Brain pericyte (primary cell): ENCODE measurements around the gene MMP10.
"Not testable (repeated sequence)": the region's sequence is repeated elsewhere in the genome, so short reads cannot be mapped to it uniquely, and the experiment has no call there.

Source experiments
- DNase-seq: peaks from one replicate; pipeline ENCODE4 v3.0.0-alpha.2; 2012; ENCODE audit warnings: low read depth, low spot score

MMP10 gene

DNA sequence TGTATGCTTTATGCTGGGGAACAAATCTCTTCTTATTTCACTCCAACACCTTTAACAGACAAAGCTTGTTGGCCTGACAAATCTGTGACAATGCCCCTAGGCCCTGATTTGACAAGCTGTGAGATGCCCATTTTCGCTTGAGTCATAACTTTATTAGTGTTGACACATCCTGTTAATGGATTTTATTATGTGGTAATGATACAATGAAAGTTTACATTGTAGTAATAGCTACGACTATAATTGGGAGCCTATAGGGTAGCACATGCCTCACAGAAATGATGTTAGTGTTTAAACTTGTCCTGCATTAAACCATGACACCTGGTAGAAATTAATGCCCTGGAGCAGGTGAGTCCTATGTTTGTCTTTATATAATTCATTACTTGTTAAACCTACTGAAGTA, 3.3 kb upstream of the MMP10 start:
- DNase-seq, result no peak

DNA sequence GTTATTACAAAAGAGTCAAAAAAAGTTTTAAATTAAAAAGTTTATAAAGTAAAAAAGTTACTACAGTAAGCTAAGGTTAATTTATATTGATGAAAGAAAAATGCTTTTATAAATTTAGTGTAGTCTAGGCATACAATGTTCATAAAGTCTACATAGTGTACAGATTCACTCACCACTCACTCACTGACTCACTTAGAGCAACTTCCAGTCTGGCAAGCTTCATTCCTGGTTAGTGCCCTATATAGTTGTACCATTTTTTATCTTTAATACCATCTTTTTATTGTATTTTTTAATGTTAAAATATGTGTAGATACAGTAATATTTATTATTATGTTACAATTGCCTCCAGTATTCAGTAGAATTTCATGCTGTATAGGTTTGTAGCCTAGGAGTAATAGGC, 2.6 kb upstream of the MMP10 start:
- DNase-seq, result no peak

DNA sequence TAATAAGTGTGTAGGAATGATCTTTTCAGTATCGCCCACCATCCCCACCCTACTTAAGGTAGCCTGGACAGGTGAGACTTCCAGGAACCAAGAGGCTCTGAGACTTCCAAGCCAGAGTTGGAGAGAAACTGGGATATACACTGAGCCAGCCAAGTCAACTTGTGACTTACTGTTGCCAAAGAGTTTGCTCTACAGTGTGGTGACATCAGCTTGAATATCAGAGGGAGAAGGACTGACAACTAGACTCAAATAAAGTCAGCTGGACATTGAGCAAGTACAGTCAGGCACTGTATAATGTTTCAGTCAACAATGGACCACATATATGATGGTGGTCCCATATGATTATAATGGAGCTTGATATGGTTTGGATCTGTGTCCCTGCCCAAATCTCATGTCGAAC, 1.2 kb upstream of the MMP10 start:
- DNase-seq, result no peak

DNA sequence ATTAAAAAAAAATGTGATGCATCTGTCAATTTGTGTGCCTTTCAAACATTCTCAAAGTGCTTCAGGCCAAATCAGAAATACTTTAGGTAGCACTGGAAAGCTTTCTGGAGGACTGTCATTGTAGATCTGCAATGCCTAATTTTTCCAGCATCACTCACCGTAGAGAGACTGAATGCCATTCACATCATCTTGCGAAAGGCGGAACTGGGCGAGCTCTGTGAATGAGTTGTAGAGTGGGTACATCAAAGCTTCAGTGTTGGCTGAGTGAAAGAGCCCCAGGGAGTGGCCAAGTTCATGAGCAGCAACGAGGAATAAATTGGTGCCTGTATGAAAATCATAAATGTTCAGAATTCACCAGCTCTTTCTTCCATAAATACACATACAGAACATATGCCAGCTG, 4.0 kb downstream of the MMP10 start:
- DNase-seq, result no peak

DNA sequence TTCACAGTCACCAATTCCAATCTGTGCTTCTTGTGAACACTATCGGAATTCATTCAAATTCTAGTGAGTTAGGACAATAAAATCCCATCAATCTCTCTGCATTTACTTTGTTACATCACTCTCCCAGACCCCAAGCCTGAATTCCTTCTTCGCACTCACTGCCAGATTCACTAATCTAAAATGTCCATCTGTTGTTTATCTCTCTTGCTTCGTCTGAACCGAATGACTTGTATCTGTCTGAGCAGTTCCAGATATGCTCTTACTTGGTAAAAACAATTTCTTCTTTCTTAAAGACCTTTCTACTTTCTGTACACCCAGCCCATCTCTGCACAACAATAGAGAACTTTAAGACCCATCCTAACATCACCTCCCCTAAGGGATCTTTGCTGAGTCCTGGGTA, 7.0 kb downstream of the MMP10 start:
- DNase-seq, result no peak

DNA sequence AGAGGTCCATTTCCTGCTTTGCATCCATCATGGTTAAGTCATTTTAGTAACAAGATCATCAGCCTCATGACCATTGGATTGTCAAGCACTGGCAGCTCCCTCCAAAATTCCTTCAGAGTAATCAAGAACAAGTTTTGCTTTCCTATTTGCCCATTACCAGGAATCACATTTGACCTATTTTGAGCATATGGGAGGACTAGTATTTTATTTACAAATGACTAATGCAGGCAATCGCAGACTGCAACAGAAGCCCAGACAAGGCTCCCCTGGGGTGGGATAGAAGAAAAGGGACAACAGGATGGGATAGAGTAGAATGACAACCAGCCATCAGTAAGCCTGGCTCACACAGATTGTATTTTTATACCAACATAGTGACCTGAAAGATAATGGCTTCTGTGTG, 9.1 kb downstream of the MMP10 start:
- DNase-seq, result no peak

DNA sequence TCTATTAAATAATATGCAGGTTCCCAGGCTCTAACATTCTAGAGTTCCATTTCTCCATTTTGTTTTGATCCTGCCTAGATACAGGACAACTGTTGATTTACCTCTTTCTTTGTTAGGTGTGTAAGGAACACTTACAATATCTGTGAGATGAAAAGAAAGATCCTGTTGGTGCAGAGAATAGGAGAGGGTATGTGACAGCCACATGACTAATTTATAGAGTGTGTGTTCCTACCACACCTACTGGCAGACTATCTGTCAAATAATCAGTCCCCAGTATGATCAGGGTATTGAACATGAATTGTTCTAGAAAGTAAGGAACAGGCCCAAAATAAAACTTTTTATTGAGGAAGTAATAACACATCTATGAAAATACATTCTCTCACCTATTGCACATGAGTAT, 10.2 kb downstream of the MMP10 start:
- no peak for DNase-seq

DNA sequence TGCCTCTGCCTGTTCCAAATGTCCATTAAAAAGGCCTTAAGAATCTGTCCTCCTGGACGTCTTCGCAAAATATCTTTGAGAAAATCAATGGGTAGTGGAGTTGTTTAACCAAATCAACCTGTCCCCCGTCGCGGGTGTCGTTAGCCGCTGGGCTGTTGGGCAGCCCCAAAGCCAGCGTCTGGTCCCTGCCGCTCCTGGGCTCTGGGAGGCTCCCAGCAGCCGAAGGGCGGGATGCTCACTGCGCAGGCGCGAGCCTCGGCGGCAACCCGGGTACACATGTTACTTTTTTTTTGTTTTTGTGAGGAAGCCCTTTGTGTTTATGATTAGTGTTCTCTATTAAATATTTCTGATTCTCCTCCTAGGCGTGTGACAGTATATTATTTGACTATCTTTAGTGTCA, 12.6 kb downstream of the MMP10 start:
- DNase-seq, result no peak

DNA sequence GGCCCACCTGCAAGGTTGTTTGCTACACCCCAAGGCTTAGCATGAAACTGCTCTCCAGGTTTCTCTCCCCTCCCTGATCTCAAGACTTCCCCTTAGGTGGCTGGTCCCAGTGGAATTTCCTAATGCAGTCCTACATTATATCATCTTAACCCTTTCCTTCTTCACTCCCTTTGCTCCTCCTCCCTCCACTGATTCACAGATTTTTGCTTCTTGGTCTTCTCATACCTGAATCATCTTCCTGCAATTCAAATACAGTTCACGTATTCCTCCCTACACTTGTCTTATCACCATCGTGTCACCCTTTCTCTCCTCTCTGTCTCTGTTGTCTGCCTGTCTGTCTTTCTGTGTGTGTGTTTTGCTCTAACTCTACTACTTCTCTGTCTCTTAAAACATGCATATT, 17.0 kb downstream of the MMP10 start:
- no peak for DNase-seq

DNA sequence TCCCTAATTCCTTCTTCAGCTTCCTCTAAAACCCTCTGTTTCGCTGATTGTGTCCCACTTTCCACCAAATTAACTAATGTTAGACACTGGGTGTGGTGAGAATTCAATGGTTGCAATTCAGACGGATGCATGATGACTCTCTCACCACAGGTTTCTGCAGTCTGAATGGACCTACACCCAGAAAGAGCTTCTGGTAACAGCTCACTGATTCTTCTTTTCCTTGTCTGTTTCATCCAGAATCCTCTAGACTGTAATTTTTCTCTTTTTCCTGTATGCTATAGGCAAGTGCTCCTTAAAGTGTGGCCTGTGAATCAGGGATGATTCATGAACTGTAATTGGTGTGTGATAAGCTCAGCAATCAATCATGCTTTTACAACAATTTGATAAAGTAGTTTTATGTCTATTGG, 18.1 kb downstream of the MMP10 start:
- DNase-seq, result no peak

DNA sequence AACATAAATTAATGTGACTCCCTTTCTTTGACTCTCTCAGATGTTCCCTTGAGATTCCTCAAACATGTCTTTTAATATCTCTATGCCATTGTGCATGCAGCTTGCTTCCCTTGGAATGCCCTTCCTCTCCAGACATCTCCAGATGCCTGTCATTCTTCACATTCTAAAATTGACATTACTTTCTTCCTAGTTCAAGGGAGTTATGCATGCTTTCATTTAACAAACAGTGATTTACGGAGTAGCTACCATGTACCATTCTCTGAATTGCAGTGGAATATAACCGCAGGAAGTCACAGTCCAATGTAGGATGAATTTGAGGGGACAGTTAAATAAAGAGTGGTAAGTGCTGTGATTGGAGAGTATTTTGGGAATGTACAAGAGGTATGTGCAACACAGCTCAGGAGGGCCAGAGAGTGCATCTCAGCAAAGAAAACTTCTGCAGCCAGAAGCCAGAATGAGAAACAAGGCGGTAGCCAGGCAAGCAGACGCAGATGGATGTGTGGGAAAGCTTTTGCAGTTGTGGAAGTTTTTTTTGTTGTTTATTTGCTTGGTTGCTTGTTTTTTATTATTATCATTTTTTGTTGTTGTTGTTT, 18.7 kb downstream of the MMP10 start:
- no peak for DNase-seq

DNA sequence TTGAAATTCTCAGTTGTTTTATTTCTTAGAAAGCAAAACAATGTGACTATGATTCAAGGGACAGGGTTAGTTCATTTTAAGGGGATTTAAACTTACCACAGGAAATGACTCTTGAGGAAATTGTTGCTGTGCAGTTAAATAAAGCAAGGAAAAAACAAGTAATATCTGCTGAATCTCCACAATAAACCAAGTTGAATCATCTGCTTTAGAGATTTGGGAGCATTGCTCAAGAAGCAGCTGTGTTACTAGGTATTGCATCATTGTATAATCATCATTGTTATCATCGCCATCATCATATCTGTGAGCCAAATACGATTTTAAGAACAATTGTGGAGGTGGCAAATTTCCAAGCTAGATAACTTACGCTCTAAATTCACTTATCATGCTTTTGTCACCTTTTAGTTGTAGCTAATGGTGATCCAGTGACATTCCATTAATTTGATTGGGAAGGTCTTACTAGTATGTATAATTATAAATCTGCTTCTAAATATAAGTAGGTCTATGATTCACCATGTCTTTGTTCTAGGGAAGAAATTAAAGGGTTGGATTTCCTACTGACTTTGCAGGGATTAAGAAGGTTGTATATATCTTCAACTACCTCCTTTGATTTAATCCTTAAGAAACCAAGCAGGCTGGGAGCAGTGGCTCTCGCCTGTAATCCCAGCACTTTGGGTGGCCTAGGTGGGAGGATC, 19.9 kb downstream of the MMP10 start:
- peak; percentile 40 for DNase-seq

DNA sequence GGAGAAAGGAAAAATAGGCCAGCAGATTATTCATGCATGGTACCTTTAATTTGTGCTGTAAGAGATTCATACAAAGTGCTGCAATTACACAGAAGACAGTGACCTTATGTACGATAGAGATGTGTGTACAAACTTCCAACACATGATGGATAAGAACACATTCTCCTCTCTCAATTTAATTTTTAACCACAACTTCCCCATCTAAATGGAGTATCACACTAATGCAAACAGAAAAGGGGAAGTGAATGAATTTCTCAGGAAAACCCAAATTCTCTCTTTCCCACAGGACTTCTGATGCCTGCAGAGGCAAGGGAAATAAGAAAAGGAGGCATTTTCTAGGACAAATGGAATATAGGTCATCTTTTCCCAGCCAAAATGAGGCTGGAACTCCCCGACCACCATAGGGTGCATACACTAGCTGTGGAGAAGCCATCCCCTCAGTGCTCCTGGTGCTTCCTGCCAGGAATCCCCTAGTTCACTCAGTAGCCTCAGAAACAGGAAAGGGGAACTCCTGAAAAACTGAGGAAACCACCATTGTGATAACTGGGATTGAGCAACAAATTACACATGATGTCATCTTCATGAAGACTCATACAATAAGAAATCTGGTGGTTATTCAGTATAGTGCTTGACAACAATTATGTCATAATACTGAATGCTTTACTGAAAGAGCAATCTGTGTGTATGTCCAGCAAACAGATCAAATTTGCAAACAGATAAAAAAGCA, 22.4 kb downstream of the MMP10 start:
- no peak for DNase-seq

DNA sequence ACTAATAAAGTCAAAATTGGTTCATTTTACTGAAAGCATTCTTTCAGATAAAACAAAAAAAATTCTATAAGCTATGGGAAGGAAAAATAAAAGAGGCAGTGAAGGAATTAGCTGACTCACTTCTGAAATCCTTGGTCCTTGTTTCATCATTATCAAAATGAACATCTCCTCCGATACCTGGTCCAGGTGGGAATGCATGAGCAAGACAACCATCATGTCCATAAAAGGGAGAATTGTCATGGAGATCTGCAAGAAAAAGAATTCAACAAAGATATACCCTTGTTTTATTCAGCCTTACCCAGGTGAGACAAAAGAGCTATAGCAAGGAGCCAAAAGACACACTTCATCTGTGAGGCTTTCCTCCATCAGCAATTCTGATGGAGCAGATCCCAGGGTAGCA, 27.2 kb downstream of the MMP10 start:
- DNase-seq, result no peak

DNA sequence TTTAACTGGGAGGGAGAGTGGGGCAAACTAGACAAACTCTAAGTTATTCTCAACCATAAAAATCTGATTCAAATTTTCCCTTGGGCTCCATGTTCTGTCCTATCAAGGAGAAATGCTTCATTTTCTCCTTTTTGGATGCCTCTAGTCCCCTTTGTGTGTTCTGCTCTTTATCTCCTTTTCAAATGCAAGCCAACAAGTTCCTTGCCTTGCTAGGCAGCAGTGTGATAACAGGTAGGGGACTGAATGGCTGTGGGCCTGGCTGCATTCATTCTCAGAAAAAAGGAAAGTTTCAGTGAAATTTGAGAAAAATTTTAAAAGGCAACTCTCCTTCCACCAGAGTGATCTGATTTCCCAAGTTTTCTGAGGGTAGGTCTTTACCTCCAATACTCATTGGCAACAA, 28.8 kb downstream of the MMP10 start:
- DNase-seq, result no peak

DNA sequence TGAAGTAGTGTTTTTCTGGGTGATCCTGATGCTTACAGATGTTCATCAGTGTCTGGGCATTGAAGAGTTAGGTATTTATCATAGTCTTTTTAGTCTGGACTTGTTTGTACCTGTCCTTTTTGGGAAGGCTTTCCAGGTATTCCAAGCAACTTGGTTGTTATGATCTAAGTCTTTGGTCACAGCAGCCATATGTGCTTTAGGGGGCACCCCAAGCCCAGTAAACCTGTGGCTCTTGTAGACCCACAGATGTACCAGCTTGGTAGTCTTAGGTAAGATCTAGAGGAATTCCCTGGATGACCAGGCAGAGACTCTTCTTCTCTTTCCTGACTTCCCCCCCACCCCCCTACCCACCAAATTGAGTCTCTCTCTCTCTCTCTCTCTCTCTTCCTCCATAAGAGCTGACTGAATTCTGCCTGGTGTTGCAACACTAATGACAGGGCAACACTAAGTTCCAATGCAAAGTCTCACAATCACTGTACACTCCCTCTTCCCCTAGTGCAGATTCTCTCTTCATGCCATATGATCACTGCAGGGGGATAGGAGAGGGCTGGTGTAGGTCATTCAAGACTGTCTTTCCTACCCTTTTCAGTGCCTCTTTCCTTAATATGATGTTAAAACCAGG, 31.2 kb downstream of the MMP10 start:
- no peak for DNase-seq

DNA sequence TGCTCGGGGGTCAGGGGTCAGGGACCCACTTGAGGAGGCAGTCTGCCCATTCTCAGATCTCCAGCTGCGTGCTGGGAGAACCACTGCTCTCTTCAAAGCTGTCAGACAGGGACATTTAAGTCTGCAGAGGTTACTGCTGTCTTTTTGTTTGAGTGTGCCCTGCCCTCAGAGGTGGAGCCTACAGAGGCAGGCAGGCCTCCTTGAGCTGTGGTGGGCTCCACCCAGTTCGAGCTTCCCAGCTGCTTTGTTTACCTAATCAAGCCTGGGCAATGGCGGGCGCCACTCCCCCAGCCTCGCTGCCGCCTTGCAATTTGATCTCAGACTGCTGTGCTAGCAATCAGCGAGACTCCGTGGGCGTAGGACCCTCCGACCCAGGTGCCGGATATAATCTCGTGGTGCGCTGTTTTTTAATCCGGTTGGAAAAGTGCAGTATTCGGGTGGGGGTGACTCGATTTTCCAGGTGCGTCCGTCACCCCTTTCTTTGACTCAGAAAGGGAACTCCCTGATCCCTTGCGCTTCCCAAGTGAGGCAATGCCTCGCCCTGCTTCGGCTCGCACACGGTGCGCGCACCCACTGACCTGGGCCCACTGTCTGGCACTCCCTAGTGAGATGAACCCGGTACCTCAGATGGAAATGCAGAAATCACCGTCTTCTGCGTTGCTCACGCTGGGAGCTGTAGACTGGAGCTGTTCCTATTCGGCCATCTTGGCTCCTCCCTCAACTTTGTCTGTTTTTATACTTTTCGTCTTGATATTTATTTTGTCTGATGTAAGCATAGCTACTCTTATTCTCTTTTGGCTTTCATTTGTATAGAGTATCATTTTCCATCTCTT, 33.5 kb downstream of the MMP10 start:
- DNase-seq, result not testable (repeated sequence)

DNA sequence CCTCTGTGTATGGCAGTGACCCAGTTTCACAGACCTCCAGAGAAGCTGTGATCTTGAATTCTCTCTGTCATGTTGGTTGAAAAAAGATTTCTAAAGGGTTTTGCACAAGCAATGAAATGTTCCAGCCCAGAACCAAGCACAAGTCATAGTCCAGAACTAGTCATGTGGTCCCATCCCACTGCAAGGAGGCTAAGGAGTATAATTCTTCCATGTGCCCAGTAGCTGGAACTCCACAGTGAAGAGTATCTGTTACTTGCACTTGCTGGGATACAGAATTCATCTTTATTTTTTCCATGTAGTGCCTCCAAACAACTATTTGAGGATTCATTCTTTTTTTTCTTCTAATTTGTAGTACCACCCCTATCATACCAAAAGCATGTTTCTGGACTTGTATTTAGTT, 45.8 kb downstream of the MMP10 start:
- DNase-seq, result no peak

DNA sequence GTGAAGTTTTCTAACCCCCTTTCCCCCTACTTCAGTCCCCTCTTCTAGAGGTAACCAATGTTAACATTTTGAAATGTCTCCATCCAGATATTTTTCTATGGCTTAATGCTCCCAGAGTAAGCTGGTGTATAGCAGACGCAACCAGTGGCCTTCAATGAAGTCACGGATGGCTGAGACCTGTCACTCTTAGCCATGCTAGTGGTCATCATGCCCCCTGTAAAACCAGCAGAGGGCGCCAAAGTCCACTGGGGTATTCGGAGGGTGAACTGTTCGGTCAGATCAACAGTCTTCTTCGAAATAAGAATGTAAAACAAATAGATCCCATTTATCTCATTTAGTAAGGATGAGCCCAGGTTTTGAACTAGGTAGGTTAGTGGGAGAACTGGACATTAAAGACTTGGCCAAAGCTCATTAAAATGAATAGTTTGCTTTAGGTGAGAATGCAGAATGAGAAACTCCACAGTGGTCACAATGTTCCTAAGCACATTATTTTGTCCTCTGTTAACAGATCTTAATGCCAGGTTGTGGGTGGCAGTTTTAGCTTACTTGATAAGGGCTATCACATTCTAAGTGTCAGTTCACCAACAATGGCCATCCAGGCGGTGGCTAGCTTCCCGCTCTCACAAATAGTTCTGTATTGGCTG, 47.1 kb downstream of the MMP10 start:
- DNase-seq, result no peak

DNA sequence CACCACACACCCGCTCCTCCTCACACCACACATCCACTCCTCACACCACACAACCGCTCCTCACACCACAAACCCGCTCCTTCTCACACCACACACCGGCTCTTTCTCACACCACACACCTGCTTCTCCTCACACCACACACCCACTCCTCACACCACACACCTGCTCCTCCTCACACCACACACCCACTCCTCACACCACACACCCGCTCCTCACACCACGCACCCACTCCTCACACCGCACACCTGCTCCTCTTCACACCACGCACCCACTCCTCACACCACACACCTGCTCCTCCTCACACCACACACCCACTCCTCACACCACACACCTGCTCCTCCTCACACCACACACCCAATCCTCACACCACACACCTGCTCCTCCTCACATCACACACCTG, 49.5 kb downstream of the MMP10 start:
- DNase-seq, result not testable (repeated sequence)
